GM18907 (cell line): ENCODE data around the gene ENDOD1.

ENCODE experiments used
- ATAC-seq: cut with Tn5 transposase; IDR thresholded peaks from one replicate; pipeline ENCODE4 v1.9.1; 2021; ENCODE audit warnings: mild to moderate bottlenecking, moderate library complexity; ENCODE audit not compliant: unreplicated experiment

ENDOD1 gene

DNA sequence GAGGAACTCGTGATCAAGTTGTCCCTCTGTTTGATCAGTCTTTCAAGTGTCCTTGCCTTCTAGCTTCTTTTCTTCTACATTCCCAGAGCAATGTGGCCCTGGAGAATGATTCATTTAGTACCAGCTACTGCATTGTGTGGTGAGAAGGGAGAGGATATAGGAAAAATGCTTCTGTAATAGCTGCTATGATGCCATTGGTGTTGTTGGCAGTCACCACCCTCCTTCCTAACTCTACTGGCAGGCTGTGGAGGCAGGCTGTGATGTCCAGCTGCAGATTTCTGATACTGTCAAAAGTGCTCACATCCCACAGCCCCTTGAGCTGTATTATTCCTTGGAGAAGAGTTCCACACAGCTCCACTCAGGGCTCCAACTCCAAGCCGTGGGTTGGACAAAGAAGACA lies 52.8 kb downstream of the ENDOD1 start:
- no peak for ATAC-seq

DNA sequence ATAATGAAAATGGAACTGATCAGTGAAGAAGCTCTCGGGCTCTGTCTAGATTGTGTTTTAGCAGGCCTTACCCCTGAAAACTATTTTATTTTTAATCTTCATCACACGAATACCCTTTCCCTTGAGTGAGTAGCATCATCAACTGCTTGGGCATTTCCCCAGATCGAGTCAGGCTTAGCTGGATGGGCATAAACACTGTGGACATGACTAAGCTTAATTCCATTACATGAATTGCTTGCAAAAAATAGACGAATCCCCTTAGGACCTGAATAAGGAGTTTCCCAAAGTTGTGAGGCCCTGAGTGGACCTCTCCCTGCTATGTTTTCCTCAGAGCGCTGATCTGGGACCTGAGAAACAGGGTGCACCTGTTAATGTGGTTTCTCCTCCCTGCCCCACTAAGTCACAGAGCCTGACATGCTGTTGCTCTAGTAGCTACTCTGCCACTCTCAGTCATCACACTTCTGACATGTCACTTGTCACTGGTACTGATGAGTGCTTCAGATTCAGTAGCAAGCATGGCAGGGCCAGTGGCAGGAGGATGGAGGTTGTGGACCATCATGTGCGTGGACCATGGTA lies 53.5 kb downstream of the ENDOD1 start:
- ATAC-seq, result no peak

DNA sequence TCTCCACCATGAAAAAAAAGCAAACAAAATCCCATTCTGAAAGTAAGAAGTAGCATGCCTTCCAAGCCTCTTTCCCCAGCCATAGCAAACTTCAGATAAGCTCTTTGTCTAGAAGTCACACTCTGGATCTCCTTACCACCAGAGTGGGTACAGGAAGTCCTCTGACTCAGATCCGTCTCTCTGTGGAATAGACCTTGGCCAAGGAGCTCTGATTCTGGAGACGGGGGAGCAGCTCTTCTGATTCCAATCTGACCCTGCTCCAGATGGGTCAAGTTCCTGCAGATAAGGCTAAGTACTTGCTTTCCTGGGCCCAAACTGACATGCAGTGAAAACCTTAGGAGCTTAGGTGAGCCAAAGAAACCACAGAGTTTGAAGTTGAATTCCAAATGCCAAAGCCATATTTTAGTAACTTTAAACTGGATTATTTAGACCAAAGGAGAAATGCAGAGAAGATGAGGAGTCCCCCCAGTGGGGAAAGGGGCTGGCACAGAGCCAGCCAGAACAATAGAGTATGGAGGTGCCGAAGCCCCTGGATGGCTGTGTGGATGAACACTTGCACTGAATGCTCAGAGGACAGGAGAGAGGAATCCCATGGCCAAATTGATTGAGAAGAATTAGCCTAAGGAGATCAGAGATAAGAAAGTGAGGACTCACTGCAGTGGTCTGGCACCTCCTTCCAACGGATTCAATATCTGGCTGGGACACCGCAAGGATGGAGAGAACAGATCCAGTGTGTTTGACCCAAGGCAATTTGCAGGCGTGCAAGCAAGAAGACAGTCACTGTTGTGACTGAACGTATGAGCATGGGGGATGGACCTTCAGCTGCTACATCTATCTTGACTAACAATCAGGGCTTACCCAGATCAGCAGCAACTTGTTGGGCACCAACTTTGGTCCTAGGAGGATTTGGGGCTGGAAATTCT lies 54.9 kb downstream of the ENDOD1 start:
- no peak for ATAC-seq

DNA sequence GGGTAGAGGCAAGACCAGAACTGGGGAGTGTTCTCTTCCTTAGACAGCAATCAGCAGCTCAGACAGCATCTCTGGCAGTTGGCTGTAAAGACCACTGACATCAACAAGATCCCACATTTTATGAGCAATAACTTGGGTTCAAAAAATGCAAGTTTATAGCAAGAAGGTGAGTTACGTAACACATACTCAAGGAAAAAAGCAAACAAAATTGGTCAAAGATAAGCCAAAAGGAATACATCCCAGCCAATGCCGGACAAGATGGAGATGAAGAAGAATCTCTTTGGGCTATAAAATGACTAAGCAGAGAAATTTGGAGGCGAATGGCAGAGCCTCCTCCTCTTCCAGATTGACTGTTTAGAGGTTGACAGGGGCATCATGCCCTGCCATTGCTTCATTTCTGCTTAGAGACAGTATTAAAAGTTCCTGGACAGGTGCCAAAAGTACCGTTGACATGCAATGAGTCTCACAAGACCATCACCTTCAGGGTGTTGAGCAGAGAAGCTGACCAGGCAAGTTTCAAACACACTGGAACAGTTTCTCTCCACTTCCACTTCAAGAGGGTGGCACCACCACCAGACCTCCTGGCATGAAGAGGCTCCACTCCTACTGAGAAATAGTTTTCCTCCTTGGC lies 55.9 kb downstream of the ENDOD1 start:
- ATAC-seq, result no peak

DNA sequence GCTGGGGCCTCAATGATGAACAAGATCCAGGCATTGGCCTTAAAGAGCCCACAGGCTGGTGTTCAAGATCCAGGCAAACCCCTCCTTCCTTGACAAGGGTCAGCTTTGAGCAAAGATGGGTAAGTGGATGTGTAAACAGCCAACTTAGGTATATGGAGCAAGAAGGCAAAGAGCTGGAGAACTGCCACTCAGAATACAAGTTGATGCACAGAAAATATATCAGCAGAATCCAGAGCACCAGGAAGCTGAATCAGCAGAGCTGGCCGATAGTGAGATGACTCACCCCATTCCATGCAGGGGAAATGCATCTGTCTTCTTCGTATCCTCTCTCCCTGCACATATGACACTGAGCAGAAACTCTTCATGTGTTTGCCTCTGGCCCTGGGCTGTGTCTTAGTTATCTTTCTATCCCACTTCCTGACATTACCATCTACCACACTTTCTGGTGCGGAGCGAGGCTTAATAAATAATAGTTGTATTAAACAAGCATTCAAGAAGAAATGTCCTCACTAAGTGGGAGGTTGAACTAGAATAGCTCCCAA lies 57.8 kb downstream of the ENDOD1 start:
- no peak for ATAC-seq

DNA sequence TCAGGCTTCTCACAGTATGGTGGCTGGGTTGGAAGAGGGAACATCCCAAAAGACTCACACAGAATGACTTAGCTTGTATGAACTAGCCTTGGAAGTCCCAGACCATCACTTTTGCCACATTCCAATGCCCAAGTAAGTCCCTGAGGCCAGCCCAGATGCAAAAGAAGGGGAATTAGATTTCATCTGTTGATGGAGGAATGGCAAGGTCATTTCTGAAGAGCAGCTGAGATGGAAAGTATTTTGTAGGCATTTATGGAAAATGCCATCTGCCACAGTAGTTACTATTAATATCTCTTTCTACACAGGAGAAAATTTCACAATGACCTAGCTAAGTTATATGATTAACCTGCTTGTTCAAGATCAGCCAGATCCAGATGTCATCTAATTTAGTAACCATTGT lies 58.8 kb downstream of the ENDOD1 start:
- ATAC-seq, result no peak

DNA sequence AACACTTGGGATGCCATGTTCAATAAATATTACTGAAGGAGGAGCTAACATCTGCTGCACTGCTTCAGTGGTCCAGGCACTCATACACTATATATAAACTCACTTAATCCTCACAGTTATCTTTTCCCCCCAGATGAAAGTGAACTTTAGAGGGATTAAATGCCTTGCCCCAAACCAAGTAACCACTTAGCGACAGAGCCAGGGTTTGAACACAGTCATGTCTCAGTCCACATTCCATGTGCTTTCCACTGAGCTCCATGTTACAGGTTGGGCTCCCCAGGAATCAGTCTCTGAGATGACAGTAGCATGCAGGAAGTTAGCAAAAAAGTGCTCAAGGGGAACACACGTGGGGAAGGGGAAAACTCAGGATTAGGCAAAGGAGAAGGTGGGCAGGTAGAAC lies 59.3 kb downstream of the ENDOD1 start:
- ATAC-seq, result no peak

DNA sequence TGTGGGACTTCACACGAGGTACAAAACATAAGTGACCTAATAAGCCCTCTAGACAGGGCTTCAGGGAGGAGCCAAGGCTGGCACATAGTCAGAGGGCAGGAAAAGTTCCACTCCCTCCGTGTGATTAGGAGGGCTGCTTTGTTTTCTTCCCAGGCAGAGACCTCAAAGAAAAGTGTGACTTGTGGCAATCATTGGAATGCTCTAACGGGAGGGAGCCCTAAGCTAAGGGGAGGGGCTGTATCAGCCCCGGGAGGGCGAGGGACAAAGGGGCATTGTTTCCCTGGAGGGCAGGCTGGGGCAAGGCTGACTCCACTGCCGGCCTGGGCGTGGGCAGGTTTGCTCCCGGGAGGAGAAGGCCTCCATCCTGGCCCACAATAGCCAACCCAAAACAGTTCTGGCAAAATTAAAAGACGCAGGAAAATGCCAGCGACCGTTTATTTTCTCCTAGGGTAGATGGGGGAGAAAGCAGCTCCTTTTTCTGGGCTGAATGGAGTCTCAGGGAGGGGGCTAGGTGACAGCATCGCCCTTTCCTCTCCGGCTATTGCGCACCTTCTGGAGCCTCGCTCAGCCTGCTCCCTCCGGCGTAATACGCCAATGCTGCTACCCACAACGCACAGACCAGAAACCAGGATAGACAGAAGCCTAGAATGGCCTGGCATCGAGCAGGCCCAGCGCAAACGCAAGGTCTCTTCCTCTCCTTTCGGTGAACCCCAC lies 60.2 kb downstream of the ENDOD1 start:
- ATAC-seq, result no peak

DNA sequence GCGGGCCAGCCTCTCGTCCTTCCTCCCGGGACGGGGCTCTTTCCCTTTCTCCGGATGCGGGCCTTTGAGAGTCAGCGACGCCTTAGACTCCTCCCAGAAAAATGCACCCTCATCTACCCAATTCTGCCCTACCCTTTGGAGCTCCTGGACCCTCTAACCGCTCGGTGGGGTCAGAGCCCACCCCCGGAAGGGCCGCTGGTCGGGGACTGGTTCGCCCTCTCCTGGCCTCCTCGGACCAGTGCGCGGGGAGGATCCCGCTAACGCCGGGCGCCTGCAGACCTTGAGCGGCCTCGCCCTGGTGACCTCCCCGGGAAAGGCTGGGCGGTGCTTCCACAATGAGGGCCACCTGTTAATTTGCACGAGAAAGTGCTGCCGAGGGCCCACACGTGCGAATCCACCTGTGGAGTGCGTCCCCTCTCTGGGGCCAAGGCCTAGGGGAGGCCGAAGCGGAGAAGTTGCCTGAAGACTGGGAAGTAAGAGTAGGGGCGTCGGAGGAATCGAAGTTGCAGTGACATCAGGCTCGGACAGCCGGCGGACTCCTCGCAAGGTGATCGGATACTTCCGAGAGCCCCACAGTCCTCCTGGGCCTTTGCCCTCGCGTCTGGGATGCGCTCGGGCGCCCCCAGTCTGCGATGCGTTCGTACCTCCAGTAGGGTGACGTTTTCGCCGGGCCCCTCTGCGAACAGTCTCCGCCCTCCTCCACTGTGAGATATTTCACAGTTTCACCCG lies 61.5 kb downstream of the ENDOD1 start:
- peak; percentile 91 for ATAC-seq

DNA sequence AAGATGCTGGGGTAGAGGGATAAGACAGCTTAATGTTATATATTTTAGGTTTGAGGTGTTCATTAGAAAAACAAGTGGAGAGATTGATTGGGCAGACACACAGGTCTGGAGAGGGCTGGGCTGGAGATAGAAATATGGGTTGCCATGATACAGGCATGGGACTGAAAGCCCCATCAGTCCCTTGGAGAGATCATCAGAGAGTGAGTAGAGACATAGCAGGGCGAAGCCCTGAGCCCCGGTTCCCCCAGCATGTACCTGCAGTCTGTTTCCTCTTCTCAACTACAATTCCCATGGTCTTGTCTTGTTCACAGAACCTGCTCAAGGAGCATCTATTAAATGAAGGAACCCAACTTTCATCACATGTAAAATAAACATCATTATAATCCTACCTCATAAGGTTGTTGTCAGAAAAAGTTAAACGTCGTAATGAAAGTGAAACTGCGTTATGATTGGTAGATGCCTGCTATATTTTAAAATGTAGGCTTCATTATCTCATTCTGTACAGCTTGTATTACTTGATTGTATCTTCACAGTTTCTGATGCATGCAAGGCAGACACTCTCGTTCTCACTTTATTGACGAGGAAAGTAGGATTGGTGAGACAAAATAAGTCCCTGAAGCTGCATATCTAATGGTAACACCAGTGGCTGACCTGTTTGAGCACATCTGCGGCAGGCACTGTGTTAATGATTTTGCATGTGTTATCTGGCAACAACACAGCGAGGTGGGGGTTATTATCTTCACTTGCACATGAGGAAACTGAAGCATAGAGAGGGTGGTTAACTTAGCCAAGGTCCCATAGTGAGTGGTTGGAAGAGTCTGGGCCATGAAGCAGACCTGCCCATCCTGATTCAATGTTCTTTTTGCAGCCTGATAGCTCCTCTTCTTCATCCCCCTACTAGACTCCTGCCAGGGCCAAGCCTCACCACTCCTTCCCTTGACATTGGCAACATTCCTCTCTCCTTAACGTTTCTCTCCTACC lies 63.5 kb downstream of the ENDOD1 start:
- ATAC-seq, result peak; percentile 16

DNA sequence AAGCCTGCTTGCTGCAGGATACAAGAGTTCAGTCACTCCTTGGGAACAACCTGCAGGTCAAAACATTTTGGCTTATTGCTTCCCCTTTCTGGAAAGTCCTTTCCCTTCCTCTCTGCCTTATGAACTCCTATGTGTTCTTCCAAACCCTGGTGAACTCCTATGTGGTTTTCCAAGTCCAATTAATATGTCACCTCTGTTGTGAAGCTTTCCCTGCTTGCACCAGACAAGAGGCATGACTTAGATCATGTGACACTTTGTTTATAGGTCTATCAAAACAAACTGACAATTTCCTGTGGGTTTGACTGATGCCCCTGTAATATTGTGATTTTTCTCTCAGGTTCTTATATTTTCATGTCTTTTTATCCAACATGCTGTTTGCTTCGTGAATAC lies 64.2 kb downstream of the ENDOD1 start:
- no peak for ATAC-seq

DNA sequence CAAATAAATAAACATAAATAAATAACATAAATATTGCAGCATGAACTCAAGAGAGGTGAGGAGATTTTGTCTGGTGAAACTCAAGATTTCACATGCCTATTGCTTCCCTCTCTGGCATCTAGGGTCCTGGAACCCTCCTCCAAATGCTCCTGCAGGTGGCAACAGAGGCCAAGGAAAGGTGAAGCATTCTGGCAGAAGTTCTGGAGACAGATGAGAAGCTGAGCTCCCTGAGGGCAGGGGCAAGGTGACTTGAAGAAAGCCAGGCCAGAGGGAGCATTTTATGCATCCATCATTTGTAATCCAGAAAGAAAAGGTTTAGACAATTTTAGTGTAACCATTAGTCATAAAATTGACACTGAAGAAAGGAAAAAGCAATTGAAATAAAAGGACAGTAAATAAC lies 64.9 kb downstream of the ENDOD1 start:
- ATAC-seq, result no peak

DNA sequence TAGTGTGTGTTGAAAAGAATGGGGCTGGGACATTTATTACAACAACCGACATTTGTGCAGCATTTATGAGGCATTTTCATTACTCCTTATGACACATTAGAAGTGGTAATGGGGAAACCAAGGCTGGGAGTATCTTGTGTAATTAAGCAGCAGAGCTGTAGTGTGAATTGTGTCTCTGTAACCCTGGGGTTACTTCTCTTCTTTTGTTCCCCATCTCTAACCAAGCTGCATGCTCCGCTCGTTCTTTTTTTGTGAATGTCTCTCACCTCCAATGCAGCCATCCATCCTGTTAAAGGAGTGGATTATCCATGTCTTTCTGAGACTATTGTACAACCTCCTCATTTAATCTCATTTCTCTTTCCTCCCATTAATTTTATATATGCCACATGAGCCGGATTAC lies 65.7 kb downstream of the ENDOD1 start:
- ATAC-seq, result no peak

DNA sequence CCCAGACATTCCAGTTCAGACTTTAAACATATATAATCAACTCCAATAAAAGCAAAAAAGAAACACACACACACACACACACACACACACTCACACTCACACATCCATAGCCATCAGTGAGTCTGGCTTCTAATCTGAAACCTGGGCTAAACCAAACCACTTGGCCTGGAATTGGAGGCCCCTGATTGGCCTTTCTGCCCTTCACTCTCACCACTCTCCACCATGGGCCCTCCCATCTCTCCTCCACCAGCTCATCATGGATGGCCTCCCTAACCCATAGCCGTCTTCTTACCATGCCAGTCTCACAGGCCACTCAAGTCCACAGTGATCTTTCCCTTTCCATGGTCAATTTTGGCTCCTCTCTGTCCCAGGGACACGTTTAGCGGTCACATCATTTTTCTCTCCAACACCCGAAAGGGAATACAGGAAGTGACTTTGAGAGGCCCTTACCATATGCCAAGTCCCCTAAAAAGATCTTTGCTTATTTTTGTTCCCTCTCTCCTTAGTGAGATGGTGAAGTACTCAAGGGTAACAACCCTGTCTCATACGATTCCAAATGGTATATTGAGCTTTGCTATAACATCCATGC lies 66.6 kb downstream of the ENDOD1 start:
- no peak for ATAC-seq

DNA sequence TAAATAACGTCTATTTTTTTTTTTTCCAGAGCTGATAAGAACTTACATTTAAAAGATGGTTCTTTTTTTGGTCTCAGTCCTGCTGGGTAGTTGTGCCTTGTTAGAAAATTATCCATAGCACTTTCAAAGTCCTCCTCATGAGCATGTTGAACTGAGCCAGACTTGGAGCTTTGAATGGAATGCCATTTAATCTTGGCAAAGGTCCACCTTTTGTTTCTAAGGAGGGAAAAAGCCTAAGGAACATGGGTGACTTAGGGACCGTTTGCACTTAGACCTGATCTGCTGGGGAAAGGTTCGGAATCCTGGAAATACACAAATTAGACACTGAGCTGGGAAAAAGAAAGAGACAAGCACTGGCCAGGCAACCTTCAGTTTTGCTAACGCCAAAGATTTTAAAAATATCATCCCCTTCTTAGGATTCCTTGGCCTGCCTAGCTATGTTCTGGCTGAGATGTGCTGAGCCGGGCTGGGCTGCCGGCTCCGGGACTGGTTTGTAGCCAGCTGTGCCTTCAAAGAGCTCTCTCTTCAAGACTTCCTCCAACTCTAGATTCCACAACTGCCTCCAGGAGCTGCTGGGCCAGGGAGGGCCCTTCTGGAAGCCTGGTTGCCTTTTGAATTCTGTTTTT lies 67.4 kb downstream of the ENDOD1 start:
- no peak for ATAC-seq

DNA sequence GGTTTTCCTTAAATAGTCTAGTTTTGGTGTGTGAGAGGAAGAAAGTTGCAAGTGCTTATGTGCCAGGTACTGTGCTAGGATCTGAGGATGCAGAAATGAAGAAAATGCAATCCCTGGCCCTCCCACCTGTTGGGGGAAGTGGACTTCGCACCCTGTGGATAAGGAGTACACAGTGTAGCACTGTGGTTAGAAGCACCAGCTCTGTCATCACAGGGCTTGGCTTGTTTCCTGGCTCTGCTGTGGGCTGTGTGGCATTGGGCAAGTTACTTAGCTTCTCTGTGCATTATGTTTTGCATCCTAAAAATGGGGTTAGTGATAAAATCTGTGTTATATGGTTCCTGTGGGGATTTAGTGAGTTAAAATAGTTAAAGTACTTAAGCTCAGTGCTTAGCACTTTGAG lies 68.2 kb downstream of the ENDOD1 start:
- ATAC-seq, result no peak

DNA sequence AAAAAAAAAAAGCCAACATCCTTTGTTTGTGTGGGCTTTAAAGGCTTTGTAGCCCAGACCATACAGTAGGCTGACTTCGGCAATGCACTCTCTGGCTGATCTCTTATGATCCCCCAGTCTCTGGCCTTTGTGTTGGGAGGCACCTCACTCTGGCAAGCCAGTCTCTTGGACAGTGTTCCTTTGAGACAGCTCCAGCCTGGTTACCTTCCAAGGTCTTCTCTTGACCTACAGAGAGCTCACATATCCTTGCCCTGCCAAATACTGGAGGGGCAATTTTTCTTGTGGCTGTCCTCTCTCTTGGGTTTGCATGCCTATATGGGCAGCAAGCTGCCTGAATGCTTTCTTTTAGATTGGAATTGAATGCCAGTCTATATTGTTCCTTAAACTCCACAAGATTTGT lies 71.6 kb downstream of the ENDOD1 start:
- no peak for ATAC-seq

DNA sequence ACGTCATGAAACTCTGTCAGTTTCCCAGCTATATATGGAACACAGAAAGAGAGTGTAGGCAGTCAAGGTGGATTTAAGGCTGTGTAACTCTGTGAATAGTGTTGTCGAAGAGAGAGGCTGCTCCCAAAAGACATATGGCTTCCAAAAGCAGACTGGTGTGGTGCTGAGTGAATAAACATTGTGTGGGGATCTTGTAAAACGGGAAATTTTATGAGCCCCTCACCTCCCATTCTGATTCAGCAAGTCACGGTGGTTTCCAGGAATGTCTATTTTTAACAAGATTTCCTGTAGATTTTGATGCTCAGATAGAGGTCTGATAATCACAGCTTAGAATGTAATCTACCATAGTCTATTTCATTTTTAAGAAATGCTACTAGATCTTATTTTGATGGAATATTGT lies 73.5 kb downstream of the ENDOD1 start:
- no peak for ATAC-seq

DNA sequence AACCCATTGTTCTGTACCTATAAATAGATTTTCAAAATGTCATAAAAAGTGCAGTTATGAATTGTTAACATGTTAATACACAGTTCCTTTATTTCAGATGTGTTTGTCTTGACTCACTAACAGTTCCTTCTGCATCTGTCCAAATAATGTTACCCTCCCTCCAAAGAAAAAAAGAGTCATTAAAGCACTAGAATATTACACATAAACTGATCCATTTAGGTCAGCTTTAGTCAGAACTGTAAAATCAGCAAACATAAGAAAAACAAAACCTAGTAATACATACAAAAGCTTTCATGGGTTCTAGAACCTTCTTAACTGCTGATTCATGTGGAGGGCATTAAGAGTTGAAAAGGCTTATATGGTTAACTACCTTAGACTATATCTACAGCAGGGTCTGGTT lies 76.0 kb downstream of the ENDOD1 start:
- ATAC-seq, result no peak
